HG03354 (cell line): Measurements from ENCODE around the gene RABGAP1L.

Experiments used
- ATAC-seq: cut with Tn5 transposase; IDR thresholded peaks from one replicate; pipeline ENCODE4 v1.9.1; 2021; ENCODE audit warnings: mild to moderate bottlenecking; ENCODE audit not compliant: unreplicated experiment, poor library complexity, severe bottlenecking

RABGAP1L gene

DNA sequence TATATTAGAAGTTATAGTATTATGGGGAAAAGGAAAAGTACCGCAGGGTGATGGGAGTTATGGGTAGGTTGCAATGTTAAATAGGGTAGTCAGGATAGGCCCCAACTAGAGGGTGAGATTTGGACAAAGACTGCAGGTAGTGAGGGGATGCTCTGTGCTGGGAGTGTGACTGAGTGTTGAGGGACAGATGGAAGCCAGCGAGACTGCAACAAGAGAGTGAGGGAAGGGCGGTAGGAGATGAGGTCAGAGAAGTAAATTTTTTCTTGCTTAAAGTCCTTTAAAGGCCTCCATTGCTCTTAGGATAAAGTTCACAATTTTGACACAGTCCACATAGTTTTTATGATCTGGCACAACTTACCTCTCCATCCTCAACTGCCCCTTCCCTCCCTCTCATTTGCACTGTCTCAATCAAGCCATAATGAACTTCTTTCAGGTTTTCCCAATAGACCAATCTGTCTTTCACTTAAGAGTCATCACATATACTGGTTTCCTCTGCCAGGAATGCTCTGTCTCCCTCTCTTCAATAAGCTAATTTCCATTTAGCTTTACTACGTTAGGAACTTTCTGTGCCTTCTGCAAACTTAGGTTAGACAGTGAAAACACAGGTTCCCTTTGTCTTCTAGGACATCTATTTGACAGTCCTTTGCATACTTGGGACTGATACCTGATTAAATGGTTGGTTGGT is 602.7 kb downstream of the RABGAP1L start:
- no peak for ATAC-seq

DNA sequence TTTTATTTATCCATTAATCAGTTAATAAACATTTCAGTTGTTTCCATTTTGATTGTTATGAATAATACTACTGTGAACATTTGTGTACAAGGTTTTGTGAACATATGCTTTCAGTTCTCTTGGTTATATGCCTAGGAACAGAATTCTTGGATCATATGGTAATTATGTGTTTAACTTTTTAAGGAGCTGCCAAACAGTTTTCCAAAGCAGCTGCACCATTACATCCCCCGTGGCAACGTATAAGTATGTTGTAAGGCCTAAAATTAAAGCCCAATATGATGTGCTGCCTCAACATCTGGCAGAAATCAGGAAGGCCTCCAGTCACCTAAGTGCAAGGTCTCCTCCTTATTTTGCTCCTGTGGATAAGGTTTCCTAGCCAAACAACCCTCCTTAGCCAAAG is 604.9 kb downstream of the RABGAP1L start:
- no peak for ATAC-seq

DNA sequence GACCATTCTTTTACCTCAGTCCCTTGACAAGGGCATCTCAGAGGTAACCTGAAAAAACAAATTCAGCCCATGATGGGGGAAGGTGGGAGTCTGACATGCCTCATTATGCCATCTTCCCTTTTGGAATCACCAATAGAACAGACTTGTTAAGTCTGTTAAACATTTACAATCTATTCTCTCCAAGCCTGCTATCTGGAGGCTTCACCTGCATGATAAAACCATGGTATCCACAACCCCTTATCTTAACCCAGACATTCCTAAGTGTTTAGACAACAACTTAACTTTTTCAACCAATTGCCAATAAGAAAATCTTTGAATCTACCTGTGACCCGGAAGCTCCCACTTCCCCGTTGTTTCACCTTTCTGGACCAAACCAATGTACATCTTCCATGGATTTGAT is 607.4 kb downstream of the RABGAP1L start:
- ATAC-seq, result no peak

DNA sequence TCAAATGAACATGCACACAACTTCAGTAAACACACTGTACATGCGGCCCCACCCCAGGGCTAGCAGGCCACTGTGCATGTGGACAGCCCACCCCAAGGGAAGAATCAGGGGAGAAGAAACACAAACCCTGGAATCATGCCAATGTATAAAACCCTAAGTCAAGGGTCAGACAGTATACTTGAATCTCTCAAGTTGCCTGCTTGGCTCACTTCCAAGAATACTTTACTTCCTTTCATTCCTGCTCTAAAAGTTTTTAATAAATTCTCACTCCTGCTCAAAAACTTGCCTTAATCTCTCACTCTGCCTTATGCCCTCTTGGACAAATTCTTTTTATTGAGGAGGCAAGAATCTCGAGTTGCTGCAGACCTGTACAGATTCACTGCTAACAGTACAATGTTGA is 609.2 kb downstream of the RABGAP1L start:
- ATAC-seq, result no peak

GRCh38 chr1:174768949-174769348 is 609.6 kb downstream of the RABGAP1L start:
- ATAC-seq, result no peak

GRCh38 chr1:174769961-174770549 is 610.7 kb downstream of the RABGAP1L start:
- peak; percentile 45 for ATAC-seq

DNA sequence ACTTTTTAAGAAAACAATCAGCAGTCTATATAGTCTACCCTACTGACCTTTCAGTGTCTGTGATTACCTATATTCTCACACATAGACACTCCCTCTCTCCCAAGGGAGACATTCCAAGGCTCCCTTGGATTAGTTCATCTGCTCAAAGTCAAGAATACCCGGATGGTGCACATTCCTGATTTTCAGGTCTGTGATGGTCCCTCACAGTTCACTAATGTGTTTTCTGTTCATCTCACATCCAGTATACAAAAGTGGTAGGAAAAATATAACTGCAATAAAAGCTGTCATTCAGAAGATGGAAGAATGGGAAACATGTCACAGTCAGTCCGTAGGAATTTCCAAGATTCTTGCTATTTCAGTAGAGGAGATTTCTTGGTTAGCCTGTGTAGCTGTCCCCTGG is 616.3 kb downstream of the RABGAP1L start:
- no peak for ATAC-seq

GRCh38 chr1:174777262-174777661 is 617.9 kb downstream of the RABGAP1L start:
- ATAC-seq, result no peak

GRCh38 chr1:174785510-174785909 is 626.2 kb downstream of the RABGAP1L start:
- no peak for ATAC-seq

DNA sequence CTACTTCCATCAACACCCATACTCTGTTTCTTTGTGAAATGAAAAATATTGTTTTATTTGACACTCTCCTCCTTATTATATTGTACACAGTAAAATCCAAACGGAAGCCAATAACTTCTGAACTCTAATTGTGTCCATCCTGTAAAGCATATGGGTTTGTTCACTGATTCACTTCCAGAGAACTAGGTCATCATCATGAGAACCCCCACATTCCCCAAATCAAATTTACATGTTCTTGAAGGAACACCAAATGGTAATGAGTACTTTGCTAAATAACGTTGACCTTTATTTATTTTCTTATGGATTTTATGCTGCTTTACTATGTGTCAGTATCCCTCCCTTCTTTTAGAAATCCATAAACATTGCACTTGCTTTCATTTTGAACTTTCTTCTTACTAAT is 627.0 kb downstream of the RABGAP1L start:
- ATAC-seq, result no peak

DNA sequence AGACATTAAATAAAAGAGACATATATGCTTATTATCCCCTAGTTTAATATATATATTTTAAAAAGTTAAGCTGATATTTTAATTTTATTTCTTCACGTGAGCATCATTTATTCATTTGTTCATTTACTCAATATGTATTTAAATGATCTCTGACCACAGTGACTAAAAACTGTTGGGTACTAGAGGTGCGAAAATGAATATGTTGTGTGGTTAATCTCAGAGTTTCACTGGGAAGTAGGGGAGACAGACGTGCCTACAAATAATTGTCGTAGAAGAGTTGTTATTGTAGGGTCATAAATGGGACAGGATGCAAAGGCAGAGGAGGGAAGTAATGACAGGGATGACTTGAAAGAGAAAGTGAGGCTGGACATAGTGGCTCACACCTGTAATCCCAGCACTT is 627.4 kb downstream of the RABGAP1L start:
- peak; percentile 55 for ATAC-seq

DNA sequence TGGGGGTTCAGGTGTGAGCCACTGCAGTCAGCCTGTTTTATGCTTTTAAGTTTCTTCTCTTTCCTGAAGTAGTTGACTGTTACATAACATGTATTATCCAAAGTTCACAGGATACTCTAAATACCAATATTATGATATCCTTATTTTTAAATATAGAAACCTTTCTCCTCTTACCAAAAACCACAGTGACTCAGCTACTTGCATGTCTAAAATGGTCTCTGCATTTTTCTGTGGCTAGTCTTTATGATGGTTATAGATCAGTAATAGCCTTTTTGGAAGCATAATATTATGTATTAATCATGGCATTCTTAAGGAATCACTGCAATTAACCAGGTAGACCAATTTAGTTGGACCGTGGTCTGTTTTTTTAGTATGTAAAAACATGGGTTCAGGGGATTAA is 629.7 kb downstream of the RABGAP1L start:
- ATAC-seq, result no peak

GRCh38 chr1:174789399-174789798 is 630.1 kb downstream of the RABGAP1L start:
- ATAC-seq, result peak; percentile 89

DNA sequence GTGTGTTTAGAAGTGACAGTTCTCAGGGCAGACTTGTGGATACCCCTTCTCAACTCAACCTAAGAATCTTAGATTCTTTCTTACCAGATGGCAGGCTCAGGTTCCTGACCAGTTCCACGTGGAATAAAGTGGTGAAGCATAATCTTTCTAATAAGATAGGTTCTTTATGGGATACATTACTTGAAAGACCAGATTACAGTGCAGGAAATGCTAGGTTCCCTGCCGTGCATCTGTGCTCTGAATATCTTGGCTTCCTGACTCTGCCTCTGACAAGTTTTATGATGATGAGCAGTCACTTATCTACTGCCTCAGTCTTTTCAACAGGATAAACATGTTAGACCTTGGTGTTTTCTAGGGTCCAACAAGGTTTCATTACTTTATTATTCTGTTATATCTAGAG is 632.5 kb downstream of the RABGAP1L start:
- ATAC-seq, result no peak

DNA sequence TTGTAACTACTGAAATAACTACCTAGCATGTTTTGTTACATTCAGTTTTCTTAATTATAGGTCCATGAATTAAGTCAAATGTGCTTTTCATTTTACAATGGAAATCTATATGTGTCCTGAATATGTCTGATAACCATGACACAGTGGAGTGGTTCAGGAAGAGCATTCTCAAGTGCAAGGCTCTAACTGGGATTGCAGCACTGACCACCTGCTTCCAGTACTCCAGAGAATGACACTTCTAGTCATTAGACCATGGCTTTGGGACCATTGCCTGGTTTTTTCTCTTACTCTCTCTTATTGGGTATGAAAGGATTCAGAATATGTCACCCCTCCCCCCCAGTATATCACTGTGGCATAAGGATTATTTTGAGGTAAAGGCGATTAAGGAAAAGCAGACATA is 635.5 kb downstream of the RABGAP1L start:
- no peak for ATAC-seq

- ATAC-seq, result no peak
Measured at GRCh38 chr1:174795806-174796205, 636.5 kb downstream of the RABGAP1L start.

DNA sequence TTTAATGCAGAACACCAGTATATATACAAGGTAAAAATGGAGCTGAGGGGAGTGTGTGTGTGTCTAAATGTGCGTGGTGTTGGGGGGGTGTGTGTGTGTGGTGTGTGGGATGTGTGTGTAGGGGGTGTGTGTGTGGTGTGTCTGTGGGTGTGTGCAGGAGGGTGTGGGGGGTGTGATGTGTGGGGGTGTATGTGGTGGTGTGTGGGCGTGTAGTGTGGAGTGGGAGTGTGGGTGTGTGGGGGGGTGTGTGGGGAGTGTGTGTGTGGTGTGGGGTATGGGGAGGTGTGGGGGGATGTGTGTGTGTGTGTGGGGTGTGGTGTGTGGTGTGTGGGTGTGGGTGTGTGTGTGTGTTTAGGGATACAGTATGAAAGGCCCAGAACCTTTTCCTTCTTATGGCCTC is 638.1 kb downstream of the RABGAP1L start:
- no peak for ATAC-seq

GRCh38 chr1:174799136-174799479 is 639.8 kb downstream of the RABGAP1L start:
- no peak for ATAC-seq

DNA sequence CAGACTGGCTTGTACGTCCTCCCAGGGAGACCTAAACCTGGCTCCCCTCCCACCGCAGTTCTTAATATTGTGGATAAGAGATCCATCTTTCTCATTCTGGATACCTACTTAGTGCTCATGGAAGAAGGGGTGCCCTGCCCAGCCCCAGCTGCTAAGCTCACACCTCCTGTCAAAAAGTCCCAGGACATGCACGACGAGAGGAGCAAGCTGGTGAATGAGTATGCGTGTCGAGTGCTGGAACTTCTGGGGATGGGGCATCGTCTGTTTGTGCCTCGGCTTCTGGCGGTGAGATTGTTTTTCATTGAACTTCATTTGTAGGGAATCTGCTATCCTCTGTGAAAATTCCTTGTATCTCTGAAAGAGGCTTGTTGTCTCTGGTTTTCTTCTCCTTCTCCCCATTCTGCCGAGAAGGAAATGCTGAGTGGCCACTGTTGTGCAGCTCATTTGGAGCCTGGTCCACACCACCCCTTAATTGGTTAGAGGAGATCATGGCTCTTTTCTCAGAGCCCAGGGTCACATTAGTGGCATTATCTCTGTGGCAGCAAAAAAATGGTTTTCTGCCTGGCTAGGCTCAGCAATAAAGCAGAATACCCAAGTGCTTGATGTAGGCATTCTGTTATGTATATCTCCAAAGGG is 641.0 kb downstream of the RABGAP1L start:
- ATAC-seq, result no peak

DNA sequence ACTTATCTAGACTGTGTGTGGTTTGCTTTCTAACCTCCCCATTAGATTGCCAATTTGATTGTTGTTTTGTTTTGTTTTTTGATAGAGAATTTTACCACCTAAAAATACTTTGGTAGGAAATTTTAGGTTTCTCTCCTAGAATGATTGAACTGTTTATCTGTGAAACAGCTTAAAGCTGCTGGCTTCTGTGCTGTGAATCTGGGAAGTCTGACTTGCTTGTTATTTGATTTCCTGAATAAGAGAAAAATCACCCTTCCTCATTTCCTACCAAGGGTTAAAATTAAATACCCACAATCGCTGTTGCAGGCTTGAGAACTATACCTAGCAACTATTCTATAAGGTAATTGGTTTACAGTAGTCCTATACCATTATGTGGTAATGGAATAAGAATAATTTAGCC is 641.6 kb downstream of the RABGAP1L start:
- ATAC-seq, result no peak

DNA sequence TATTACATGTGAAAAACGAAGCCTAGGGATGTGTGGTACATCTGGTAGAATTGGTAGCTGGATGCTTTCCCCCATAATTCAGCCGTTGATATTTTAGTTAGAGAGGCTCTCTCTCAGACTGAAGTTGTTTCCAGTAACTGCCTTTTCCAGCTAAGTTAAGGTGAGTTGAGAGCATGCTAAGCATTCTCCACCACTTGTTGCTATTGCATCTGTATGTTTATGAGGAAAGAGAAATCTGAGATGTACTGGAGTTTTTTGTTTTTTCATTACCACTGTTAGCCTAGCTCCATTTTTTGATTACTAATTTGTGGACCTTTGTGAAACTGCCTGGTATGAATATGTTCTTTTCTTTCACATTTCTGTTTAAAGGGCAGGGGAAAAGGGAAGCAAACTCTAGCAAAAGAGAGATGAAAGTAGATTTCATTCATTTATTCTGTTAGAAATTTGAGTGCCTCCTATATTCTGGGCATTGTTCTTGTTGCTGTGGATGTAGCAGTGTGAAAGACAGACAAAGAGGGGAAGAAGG is 650.5 kb downstream of the RABGAP1L start:
- no peak for ATAC-seq
